HG03575 (cell line): ENCODE measurements around the gene WBP1L.
"Not testable (repeated sequence)": the region's sequence is repeated elsewhere in the genome, so short reads cannot be mapped to it uniquely, and the experiment has no call there.

Source experiments
- ATAC-seq: cut with Tn5 transposase; IDR thresholded peaks from one replicate; pipeline ENCODE4 v1.9.1; 2021; ENCODE audit not compliant: unreplicated experiment, insufficient number of reproducible peaks, low FRiP score; ENCODE audit errors: extremely low read depth

Gene WBP1L

DNA sequence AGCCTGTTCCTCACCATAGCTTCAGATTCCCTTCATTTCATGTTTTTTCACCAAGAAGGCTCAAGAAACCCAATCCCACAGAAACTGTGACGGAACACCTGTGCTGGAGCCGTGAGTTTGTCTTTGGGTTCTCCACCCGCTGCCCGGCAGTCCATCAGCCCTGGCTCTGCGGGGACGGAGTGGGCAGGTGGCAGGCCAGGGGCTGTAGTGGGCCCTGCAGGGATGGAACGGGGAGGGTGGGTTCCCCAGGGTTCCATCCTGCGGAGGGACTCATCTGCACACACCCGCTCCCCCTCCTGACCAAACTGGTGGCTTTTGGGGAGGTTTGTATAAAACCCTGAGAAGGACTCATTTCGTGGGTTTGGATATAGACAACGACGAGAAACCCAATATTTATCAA is 78.5 kb downstream of the WBP1L start:
- no peak for ATAC-seq

GRCh38 chr10:102824664-102825063 is 80.9 kb downstream of the WBP1L start:
- no peak for ATAC-seq

DNA sequence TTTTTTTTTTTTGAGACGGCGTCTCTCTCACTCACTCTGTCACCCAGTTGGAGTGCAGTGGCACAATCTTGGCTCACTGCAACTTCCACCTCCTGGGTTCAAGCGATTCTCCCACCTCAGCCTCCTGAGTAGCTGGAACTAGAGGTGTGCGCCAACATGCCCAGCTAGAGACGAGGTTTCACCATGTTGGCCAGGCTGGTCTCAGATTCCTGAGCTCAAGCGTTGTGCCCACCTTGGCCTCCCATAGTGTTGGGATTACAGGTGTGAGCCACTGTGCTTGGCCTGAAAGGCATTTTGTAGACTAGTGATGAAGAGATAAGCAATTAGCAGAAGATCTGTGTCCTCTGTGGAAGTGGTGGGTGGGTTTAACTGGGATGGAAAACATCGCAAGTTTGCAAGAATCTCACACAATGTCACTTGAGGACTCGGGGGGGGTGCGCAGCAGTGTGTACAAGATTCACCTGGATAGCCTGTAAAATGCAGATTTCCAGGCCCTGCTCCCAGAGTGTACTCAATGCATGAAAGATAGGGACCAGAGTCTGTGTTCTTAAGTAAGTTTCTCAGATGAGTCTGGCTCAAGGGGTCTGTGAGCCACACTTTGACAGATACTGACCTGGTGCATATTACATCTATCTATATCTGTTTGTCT is 82.5 kb downstream of the WBP1L start:
- no peak for ATAC-seq

- no peak for ATAC-seq
These were observed 83.8 kb downstream of the WBP1L start for GRCh38 chr10:102827597-102827975.

GRCh38 chr10:102831322-102832071 is 87.7 kb downstream of the WBP1L start:
- ATAC-seq: no peak

DNA sequence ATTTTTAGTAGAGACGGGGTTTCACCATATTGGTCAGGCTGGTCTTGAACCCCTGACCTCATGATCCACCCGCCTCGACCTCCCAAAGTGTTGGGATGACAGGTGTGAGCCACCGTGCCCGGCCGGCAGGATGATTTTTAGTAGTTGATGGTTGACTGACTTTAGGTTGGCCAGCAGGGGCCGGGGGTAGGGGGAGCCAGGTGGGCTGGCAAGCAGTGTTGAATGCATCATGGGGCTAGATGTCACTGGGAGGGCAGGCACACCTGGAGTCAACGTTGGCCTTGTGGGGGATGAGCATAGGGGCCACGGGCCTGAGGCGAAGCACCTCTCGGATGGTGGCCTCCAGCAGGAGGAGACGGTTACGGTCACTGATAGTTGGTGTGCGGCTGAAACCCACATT is 88.5 kb downstream of the WBP1L start:
- no peak for ATAC-seq

DNA sequence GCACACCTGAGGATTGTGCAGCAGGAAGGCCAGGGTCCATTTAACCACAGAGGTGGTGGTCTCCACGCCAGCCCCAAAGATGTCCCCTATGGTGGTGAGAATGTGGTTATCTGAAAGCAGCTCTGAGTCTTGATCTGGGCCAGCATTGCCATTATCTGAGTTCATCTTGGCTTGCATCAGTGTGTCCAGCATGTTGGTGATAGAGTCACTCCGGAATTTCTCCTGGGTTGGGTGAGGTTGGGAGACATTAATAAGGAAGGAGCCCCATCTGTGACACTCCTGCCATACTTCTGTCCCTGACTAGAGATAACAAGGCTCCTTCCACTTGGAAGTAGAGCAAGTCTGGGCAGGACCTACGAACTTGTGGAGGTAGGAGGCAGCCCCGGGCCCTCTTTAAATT is 89.2 kb downstream of the WBP1L start:
- ATAC-seq: no peak

DNA sequence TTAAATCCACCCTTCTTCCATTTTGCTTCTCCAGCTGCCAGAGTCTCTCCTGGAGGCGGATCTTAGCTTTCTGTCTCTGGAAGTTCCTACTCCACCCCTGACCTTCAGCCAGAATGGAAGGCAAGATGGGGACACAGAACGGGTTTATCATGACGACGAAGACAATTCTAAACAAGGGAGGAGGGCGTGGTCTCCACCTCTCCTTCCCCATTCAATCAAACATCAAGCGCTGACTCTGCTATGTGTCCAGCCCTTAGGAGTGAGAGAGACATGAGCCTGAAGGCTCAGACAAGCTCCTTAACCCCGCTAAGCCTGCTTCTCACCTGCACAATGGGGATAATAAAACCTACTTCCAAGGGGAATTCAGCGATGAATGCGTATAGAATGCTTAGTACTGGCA is 90.4 kb downstream of the WBP1L start:
- no peak for ATAC-seq

- no peak for ATAC-seq
These were observed 91.3 kb downstream of the WBP1L start for GRCh38 chr10:102835007-102835482.

- no peak for ATAC-seq
These were observed 93.5 kb downstream of the WBP1L start, which contains the start of gene CYP17A1 for GRCh38 chr10:102837230-102837721. CYP17A1 (minus strand) TSS chr10:102837413; CDS start chr10:102837361, 52 bp downstream.

DNA sequence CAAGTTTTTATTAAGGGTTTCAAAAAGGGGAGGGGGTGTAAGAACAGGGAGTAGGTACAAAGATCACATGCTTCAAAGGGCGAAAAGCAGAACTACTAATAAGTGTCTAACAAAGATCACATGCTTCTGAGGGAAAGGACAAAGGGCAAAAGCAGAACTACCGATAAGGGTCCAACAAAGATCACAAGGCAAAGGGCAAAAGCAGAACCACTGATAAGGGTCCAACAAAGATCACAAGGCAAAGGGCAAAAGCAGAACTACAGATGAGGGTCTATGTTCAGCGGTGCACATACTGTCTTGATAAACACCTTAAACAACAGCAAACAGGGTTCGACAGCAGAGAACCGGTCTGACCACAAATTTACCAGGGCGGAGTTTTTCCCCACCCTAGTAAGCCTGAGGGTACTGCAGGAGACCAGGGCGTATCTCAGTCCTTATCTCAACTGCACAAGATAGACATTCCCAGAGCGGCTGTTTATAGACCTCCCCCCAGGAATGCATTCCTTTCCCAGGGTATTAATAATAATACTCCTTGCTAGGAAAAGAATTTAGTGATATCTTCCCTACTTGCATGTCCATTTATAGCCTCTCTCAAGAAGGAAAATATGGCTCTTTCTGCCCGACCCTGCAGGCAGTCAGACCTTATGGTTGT is 94.7 kb downstream of the WBP1L start:
- not testable (repeated sequence) for ATAC-seq

- no peak for ATAC-seq
These were observed 98.1 kb downstream of the WBP1L start for GRCh38 chr10:102841827-102842345.

GRCh38 chr10:102843139-102843538 is 99.4 kb downstream of the WBP1L start:
- not testable (repeated sequence) for ATAC-seq

DNA sequence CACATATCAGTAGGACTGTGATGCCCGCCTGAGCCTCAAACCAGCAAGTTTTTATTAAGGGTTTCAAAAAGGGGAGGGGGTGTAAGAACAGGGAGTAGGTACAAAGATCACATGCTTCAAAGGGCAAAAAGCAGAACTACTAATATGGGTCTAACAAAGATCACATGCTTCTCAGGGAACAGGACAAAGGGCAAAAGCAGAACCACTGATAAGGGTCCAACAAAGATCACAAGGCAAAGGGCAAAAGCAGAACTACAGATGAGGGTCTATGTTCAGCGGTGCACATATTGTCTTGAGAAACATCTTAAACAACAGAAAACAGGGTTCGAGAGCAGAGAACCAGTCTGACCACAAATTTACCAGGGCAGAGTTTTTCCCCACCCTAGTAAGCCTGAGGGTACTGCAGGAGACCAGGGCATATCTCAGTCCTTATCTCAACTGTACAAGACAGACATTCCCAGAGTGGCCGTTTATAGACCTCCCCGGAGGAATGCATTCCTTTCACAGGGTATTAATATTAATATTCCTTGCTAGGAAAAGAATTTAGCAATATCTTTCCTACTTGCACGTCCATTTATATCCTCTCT is 100.5 kb downstream of the WBP1L start:
- not testable (repeated sequence) for ATAC-seq

DNA sequence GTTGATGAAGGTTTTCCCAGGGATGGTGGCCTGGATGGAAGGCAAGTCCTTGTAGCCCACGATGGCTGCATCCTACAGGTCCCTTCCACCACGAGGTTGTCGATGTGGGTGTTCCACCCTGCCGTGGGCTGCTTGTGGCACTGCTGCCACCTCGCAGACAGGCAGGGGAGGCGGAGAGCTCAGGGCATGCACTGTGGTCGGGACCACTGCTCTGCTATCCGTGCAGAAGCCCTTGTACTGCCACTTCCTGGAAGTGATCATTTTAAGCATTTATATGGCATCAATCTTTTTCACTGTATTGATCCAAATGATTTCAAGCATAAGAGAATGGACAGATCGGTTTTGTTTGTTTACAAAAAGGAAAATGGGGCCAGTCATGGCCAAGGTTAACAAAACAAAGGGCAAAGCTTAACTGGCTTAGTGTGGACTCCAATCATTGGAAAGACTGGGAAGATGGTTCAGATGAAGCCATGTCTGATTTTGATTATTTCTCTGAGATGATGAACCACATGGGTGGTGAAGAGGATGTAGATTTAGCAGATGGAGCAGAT is 101.7 kb downstream of the WBP1L start:
- no peak for ATAC-seq

GRCh38 chr10:102850025-102850518 is 106.3 kb downstream of the WBP1L start:
- no peak for ATAC-seq

- not testable (repeated sequence) for ATAC-seq
These were observed 109.5 kb downstream of the WBP1L start for GRCh38 chr10:102853237-102853636.

DNA sequence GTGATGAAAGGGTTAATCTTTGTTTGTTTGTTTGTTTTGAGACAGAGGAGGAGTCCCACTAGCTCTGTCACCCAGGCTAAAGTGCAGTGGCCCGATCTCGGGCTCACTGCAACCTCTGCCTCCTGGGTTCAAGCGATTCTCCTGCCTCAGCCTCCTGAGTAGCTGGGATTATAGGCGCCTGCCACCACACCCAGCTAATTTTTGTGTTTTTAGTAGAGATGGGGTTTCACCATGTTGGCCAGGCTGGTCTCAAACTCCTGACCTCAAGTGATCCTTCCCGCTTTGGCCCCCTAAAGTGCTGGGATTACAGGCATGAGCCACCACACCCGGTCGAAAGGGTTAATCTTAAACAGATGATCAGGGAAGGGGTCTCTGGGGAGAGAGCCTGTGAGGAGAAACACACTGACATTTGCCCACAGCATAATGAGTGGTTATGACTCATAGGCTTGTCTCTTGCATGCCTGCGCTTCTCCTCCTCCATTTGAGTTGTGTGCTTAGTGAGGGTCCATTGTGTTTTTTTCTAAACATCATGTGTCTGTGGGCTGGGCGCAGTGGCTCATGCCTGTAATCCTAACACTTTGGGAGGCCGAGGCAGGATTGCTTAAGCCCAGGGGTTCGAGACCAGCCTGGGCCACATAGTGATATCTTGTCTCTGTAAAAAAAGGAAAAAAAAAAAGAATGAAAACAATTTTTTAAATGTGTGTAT is 112.1 kb downstream of the WBP1L start:
- not testable (repeated sequence) for ATAC-seq
